SK-N-SH treated with all-trans-retinoic acid at 6 μM for 48 hours (cell line): ENCODE measurements around the gene DNAAF8.

Source experiments
- ARNTL ChIP-seq: fragments of 450-650 bp; formaldehyde crosslinking; IDR thresholded peaks from 2 replicates; pipeline ENCODE4 v1.5.0; 2020; ENCODE audit warnings: low read depth, mild to moderate bottlenecking, moderate library complexity, borderline replicate concordance
- BACH2 ChIP-seq: fragments of 250-450 bp; sonication (Bioruptor Pico); IDR thresholded peaks from 2 replicates; pipeline ENCODE4 v1.9.0; 2021; ENCODE audit warnings: mild to moderate bottlenecking, borderline replicate concordance
- CSDC2 ChIP-seq: fragments of 250-450 bp; sonication (Bioruptor Pico); IDR thresholded peaks from 2 replicates; pipeline ENCODE4 v1.5.0; 2020; ENCODE audit warnings: mild to moderate bottlenecking, moderate library complexity
- ISL1 ChIP-seq: fragments of 250-450 bp; sonication (Bioruptor Pico); IDR thresholded peaks from 2 replicates; pipeline ENCODE4 v2.1.2; 2022; ENCODE audit warnings: mild to moderate bottlenecking, moderate library complexity
- RARB ChIP-seq: fragments of 250-450 bp; sonication (Bioruptor Pico); IDR thresholded peaks from 2 replicates; pipeline ENCODE4 v1.8.0; 2021; ENCODE audit warnings: mild to moderate bottlenecking, moderate library complexity
- SNAI2 ChIP-seq: fragments of 250-450 bp; sonication (Bioruptor Pico); IDR thresholded peaks from 2 replicates; pipeline ENCODE4 v1.5.0; 2020; ENCODE audit warnings: mild to moderate bottlenecking, moderate library complexity
- TCF4 ChIP-seq: fragments of 250-450 bp; sonication (Bioruptor Pico); IDR thresholded peaks from 2 replicates; pipeline ENCODE4 v1.8.0; 2021; ENCODE audit warnings: mild to moderate bottlenecking, moderate library complexity, borderline replicate concordance
- ZC3H10 ChIP-seq: fragments of 250-450 bp; sonication (Bioruptor Pico); IDR thresholded peaks from 2 replicates; pipeline ENCODE4 v1.5.1; 2021; ENCODE audit warnings: mild to moderate bottlenecking, moderate library complexity
- ZFP3 ChIP-seq: fragments of 250-450 bp; sonication (Bioruptor Pico); IDR thresholded peaks from 2 replicates; pipeline ENCODE4 v1.5.0; 2020; ENCODE audit warnings: mild to moderate bottlenecking, moderate library complexity
- ZNF8 ChIP-seq: fragments of 450-650 bp; formaldehyde crosslinking; IDR thresholded peaks from 2 replicates; pipeline ENCODE4 v1.5.0; 2020; ENCODE audit warnings: mild to moderate bottlenecking, moderate library complexity
- TF ChIP-seq, protein P1 (sequence below): fragments of 250-450 bp; sonication (Bioruptor Pico); IDR thresholded peaks from 2 replicates; pipeline ENCODE4 v1.5.1; 2020; ENCODE audit warnings: low read depth, mild to moderate bottlenecking, moderate library complexity
- TF ChIP-seq, protein P2 (sequence below): fragments of 250-450 bp; sonication (Bioruptor Pico); IDR thresholded peaks from 2 replicates; pipeline ENCODE4 v1.5.1; 2021; ENCODE audit warnings: mild to moderate bottlenecking, moderate library complexity
- TF ChIP-seq, protein P3 (sequence below): fragments of 250-450 bp; sonication (Bioruptor Pico); IDR thresholded peaks from 2 replicates; pipeline ENCODE4 v1.5.0; 2020; ENCODE audit warnings: mild to moderate bottlenecking, moderate library complexity
- TF ChIP-seq, protein P4 (sequence below): fragments of 250-450 bp; sonication (Bioruptor Pico); IDR thresholded peaks from 2 replicates; pipeline ENCODE4 v1.8.0; 2020; ENCODE audit warnings: mild to moderate bottlenecking, moderate library complexity, borderline replicate concordance

DNA sequence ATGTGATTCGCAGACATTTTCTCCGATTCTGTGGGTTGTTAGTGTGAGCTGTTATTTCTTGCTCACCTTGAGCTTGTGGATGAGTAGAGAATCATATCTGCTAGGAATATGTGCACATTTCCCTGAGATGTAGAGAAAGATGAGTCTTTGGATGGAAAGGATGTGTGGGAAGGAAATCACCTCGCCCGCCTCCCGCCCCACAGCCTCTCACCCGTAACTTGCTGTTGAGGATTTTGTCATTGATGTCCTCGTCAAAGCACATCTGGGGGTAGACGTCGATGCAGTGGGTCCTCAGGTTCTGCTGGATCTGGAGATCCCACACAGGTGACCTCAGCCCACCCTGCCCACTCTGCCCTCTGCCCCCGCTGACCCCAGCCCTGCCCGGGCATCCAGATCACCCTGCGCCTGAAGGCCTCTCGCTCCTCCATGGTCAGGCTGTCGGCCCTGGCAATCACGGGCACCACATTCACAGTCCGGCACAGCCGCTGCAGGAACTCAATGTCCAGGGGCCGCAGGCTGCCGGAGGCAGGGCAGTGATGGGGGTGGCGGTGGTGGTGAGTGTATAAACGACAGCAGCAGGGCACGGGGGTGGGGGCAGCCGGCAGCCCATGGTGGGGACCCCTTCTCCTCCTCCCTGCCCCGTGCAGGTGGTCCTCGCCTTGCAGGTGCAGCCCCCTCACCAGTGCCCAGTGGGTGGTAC lies 49.1 kb downstream of the DNAAF8 start:
- TF ChIP-seq, protein P1, sequence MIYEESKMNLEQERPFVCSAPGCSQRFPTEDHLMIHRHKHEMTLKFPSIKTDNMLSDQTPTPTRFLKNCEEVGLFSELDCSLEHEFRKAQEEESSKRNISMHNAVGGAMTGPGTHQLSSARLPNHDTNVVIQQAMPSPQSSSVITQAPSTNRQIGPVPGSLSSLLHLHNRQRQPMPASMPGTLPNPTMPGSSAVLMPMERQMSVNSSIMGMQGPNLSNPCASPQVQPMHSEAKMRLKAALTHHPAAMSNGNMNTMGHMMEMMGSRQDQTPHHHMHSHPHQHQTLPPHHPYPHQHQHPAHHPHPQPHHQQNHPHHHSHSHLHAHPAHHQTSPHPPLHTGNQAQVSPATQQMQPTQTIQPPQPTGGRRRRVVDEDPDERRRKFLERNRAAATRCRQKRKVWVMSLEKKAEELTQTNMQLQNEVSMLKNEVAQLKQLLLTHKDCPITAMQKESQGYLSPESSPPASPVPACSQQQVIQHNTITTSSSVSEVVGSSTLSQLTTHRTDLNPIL (CRISPR knock-in tag), result no peak
- TF ChIP-seq ZC3H10 (no peak), ZNF8 (no peak), ARNTL (CRISPR knock-in tag) (no peak), RARB (CRISPR knock-in tag) (no peak), TCF4 (CRISPR knock-in tag) (no peak), SNAI2 (CRISPR knock-in tag) (no peak), ISL1 (CRISPR knock-in tag) (no peak), BACH2 (CRISPR knock-in tag) (no peak), ZFP3 (no peak), CSDC2 (CRISPR knock-in tag) (no peak)
- TF ChIP-seq, protein P2, sequence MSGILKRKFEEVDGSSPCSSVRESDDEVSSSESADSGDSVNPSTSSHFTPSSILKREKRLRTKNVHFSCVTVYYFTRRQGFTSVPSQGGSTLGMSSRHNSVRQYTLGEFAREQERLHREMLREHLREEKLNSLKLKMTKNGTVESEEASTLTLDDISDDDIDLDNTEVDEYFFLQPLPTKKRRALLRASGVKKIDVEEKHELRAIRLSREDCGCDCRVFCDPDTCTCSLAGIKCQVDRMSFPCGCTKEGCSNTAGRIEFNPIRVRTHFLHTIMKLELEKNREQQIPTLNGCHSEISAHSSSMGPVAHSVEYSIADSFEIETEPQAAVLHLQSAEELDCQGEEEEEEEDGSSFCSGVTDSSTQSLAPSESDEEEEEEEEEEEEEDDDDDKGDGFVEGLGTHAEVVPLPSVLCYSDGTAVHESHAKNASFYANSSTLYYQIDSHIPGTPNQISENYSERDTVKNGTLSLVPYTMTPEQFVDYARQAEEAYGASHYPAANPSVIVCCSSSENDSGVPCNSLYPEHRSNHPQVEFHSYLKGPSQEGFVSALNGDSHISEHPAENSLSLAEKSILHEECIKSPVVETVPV (CRISPR knock-in tag), result no peak
- TF ChIP-seq, protein P3, sequence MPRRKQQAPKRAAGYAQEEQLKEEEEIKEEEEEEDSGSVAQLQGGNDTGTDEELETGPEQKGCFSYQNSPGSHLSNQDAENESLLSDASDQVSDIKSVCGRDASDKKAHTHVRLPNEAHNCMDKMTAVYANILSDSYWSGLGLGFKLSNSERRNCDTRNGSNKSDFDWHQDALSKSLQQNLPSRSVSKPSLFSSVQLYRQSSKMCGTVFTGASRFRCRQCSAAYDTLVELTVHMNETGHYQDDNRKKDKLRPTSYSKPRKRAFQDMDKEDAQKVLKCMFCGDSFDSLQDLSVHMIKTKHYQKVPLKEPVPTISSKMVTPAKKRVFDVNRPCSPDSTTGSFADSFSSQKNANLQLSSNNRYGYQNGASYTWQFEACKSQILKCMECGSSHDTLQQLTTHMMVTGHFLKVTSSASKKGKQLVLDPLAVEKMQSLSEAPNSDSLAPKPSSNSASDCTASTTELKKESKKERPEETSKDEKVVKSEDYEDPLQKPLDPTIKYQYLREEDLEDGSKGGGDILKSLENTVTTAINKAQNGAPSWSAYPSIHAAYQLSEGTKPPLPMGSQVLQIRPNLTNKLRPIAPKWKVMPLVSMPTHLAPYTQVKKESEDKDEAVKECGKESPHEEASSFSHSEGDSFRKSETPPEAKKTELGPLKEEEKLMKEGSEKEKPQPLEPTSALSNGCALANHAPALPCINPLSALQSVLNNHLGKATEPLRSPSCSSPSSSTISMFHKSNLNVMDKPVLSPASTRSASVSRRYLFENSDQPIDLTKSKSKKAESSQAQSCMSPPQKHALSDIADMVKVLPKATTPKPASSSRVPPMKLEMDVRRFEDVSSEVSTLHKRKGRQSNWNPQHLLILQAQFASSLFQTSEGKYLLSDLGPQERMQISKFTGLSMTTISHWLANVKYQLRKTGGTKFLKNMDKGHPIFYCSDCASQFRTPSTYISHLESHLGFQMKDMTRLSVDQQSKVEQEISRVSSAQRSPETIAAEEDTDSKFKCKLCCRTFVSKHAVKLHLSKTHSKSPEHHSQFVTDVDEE (CRISPR knock-in tag), result no peak
- TF ChIP-seq, protein P4, sequence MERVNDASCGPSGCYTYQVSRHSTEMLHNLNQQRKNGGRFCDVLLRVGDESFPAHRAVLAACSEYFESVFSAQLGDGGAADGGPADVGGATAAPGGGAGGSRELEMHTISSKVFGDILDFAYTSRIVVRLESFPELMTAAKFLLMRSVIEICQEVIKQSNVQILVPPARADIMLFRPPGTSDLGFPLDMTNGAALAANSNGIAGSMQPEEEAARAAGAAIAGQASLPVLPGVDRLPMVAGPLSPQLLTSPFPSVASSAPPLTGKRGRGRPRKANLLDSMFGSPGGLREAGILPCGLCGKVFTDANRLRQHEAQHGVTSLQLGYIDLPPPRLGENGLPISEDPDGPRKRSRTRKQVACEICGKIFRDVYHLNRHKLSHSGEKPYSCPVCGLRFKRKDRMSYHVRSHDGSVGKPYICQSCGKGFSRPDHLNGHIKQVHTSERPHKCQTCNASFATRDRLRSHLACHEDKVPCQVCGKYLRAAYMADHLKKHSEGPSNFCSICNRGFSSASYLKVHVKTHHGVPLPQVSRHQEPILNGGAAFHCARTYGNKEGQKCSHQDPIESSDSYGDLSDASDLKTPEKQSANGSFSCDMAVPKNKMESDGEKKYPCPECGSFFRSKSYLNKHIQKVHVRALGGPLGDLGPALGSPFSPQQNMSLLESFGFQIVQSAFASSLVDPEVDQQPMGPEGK (CRISPR knock-in tag), result no peak
